Brain microvascular endothelial cell (primary cell): Measurements from ENCODE around the gene FAT2.
"Not testable (repeated sequence)": the region's sequence is repeated elsewhere in the genome, so short reads cannot be mapped to it uniquely, and the experiment has no call there.

Experiments
- DNase-seq: peaks from one replicate; pipeline ENCODE4 v3.0.0-alpha.2; 2020
- H3K27ac ChIP-seq: fragments of 250-450 bp; sonication (Bioruptor Pico); 2 replicates; pipeline ENCODE4 v1.5.1; 2020; ENCODE audit warnings: mild to moderate bottlenecking, moderate library complexity
- H3K27me3 ChIP-seq: fragments of 250-450 bp; sonication (Bioruptor Pico); replicated peaks from 2 replicates; pipeline ENCODE4 v1.5.1; 2020; ENCODE audit warnings: mild to moderate bottlenecking
- H3K36me3 ChIP-seq: fragments of 250-450 bp; sonication (Bioruptor Pico); replicated peaks from 2 replicates; pipeline ENCODE4 v1.5.1; 2020; ENCODE audit warnings: mild to moderate bottlenecking
- H3K4me3 ChIP-seq: 2 replicates; pipeline ENCODE4 v1.5.1; 2011; ENCODE audit warnings: low read depth, mild to moderate bottlenecking, control low read depth, low read length, moderate library complexity
- CTCF ChIP-seq: IDR thresholded peaks from 2 replicates; pipeline ENCODE4 v1.5.1; 2011; ENCODE audit warnings: low read depth, mild to moderate bottlenecking, moderate library complexity, low read length, control low read depth, inconsistent platforms; ENCODE audit errors: missing control alignments
- in situ Hi-C: cut with HindIII; loops from 2 replicates; pipeline ENCODE4 v1.10.0; 2017; ENCODE audit warnings: low sequenced_read_pairs, low pct_ligation_motif_present

The FAT2 gene

GRCh38 chr5:151589878-151590570, 1.1 kb downstream of the FAT2 start:
- H3K36me3 ChIP-seq, result no peaks in the 10 kb centered on the region
- no peak overlapping the region for H3K4me3 ChIP-seq
- H3K27me3 ChIP-seq, result no peaks in the 10 kb centered on the region
- in situ Hi-C loops, result no loop called here
- no peak for TF ChIP-seq CTCF
- H3K27ac ChIP-seq, result no peak overlapping the region
- DNase-seq, result no peak

GRCh38 chr5:151587796-151588555, 3.2 kb downstream of the FAT2 start:
- in situ Hi-C loops, result no loop called here
- Histone ChIP-seq H3K27ac (no peak overlapping the region), H3K36me3 (no peaks in the 10 kb centered on the region), H3K4me3 (no peak overlapping the region), H3K27me3 (no peaks in the 10 kb centered on the region)
- no peak for TF ChIP-seq CTCF
- no peak for DNase-seq

GRCh38 chr5:151585970-151586369, 5.2 kb downstream of the FAT2 start:
- no peak overlapping the region for H3K4me3 ChIP-seq
- no peaks in the 10 kb centered on the region for H3K27me3 ChIP-seq
- no peak for TF ChIP-seq CTCF
- in situ Hi-C loops, result no loop called here
- no peak overlapping the region for H3K27ac ChIP-seq
- no peak for DNase-seq
- H3K36me3 ChIP-seq, result no peaks in the 10 kb centered on the region

- H3K4me3 ChIP-seq, H3K36me3 ChIP-seq, H3K27me3 ChIP-seq, DNase-seq, in situ Hi-C loops, H3K27ac ChIP-seq: not testable (repeated sequence)
These were observed 5.8 kb downstream of the FAT2 start for GRCh38 chr5:151585344-151585743.

- Histone ChIP-seq H3K36me3 (no peaks in the 10 kb centered on the region), H3K27me3 (no peaks in the 10 kb centered on the region), H3K27ac (no peak overlapping the region), H3K4me3 (no peak overlapping the region)
- TF ChIP-seq CTCF, result no peak
- in situ Hi-C loops, result no loop called here
- DNase-seq, result no peak
These were observed 6.8 kb downstream of the FAT2 start for GRCh38 chr5:151584057-151584937.
